Airway epithelial cell (primary cell): ENCODE measurements around the gene CACNA2D2. TPM values are rescaled to one million over a fixed set of nuclear protein-coding genes. Genes with fewer than 3 reads are reported as not detected.

Experiments used
- total RNA-seq: library from RNA; depleted of rRNA; stranded (reverse); fragments of >200 nt; gene quantifications from 2 replicates; pipeline ENCODE4 v1.2.3, GENCODE V29; 2015

CACNA2D2 gene
- total RNA-seq, result 0.07 TPM in 1 of 2 replicates, not detected in the other

GRCh38 chr3:50503504-50504342 is at the start of gene CACNA2D2:
TSS of gene CACNA2D2 (minus strand) at chr3:50503634. CDS start at chr3:50503423, 211 bp downstream.

GRCh38 chr3:50358911-50359759 is 144.3 kb downstream of the CACNA2D2 start, which contains the start of gene TMEM115:
TSS of gene TMEM115 (minus strand) at chr3:50359521. CDS start at chr3:50359063, 458 bp downstream.

DNA sequence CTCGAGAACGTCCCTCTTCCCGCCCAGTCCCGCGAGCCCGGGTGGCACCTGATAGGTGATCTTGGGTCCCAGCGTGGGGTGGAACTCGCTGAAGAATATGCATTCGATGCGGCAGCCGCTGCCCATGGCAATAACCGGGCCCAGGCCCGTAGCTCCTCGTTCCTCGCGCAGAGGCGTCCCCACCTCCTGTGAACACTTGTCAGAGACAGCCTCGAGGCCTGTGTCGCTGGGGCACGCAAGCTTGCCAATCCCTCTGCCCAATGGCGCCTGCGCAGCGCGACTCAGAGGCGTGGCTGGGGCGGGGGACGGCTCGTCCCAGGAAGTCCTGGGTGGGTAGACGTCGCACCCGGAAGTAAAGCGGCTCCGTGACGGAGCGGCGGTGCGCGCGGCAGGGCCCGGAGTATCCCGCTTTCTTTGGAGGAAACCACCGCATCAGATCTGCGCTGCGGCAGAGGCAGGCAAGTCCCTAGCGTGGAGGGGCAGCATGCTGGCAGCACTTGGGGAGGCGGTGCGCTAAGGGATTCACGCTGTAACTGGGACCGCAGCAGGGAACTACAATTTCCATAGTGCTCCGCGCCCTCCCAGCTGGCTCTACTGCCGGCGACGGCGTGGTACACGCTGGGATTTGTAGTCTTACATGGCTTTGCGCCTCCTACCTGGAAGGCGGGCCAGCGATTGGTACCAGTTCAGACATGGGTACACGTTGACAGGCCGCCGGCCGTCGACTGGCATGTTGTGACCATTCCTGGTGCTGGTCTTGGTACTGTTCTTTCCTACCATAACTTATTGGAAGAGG is 152.7 kb downstream of the CACNA2D2 start, which contains the start of the genes CYB561D2 and NPRL2:
TSS of gene CYB561D2 (plus strand) at position 336 of the 796 bp plus-strand sequence. CDS start 572 bp downstream, outside the sequence.
TSS of gene NPRL2 (minus strand) at position 249 of the 796 bp plus-strand sequence. CDS start at position 126, 123 bp downstream.

DNA sequence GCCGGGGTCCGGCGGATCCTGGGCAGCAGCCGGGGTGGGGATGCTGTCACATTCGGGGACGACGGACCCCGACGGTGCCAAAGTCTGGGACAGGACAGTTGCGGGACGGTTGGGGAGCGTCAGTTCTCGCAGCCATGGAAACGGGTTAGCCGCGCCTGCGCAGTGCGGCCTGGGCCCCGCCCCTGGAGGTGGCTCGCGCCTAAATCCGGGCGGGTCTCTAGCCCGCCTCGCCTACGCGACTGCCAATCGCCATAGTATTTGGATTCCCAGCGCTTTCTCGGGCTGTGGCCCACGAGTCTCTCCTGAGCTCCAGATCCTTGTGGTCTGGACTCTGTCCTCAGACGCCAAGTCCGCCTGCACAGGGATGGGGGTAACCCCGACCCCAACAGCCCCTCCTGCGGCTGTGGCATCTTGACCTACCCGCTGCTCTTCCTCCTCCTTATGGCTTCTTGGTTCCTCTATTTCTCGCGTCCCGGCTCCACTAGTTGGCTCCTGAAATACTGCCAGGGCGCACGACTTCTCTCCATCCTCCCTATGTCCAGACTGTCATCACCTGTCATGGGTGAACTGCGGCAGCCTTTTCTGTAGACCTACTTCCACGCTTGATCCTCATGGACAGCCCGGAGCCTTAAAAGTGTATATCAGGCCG is 157.7 kb downstream of the CACNA2D2 start, which contains the start of gene ZMYND10:
TSS of gene ZMYND10 (minus strand) at position 147 of the 649 bp plus-strand sequence. CDS start 153 bp downstream, outside the sequence.

GRCh38 chr3:50340448-50341329 is 162.7 kb downstream of the CACNA2D2 start, which contains the start of gene RASSF1:
TSS of gene RASSF1 (minus strand) at chr3:50340836. CDS start at chr3:50340805, 31 bp downstream.

DNA sequence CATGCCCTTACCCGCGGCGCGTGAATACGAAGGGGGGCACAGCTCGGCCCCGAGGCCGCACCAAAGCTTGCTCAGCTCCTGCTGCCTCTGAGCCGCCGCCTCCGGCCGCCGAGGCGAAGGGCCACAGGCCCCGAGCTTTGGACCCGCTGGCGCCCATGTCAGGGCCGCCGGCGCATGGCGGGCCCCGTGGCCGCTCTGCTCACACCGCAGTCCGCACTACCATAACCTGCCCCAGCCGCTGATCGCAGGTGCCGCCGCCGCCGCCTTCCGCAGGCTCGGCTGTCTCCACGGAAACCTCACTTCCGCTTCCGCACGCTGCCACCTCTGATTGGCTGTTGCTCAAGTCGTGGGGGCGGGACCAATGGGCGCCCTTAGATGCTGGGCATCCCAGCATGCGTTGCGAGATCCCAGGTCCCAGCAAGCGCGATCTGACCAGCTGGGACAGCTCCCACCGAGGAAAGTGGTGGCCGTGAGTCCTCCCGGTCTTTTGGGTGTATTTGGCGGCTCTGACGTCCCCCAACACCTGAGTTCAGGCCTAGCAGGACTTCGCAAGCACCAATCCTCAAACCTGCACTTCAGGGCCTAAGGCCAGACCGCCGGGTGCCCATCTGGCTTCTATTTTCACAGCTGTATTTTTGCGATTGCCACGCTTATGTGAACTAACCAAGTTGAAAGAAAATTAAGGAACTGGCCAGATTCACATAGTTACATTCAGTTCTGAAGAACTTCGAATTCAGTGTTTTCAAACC is 175.3 kb downstream of the CACNA2D2 start, which contains the start of gene TUSC2:
TSS of gene TUSC2 (minus strand) at position 281 of the 749 bp plus-strand sequence. CDS start at position 157, 124 bp downstream.

GRCh38 chr3:50322386-50323091 is 180.9 kb downstream of the CACNA2D2 start, which contains the start of gene HYAL2:
TSS of gene HYAL2 (minus strand) at chr3:50322745. CDS start at chr3:50320489, 2,256 bp downstream.

Other genes with a start within 250 kb of the CACNA2D2 start
- gene SEMA3B, start 234.5 kb downstream of the CACNA2D2 start, total RNA-seq, result 3.9 and 5.4 TPM in 2 replicates
- not detected in 2 replicates for gene LSMEM2, start 224.5 kb downstream of the CACNA2D2 start, total RNA-seq
- gene IFRD2, start 211.2 kb downstream of the CACNA2D2 start, total RNA-seq, result 135 and 138 TPM in 2 replicates
- gene HYAL3, start 204.2 kb downstream of the CACNA2D2 start, total RNA-seq, result 13.4 and 19.0 TPM in 2 replicates
- 28.8 and 38.5 TPM in 2 replicates for gene NAA80, start 204.2 kb downstream of the CACNA2D2 start, total RNA-seq
- 29.3 and 29.6 TPM in 2 replicates for gene HYAL1, start 200.1 kb downstream of the CACNA2D2 start, total RNA-seq
- gene HYAL2, start 180.9 kb downstream of the CACNA2D2 start, total RNA-seq, result 81.7 and 102 TPM in 2 replicates
- gene TUSC2, start 175.4 kb downstream of the CACNA2D2 start, total RNA-seq, result 32.7 and 56.4 TPM in 2 replicates
- 20.2 and 21.0 TPM in 2 replicates for gene RASSF1, start 162.8 kb downstream of the CACNA2D2 start, total RNA-seq
- gene ZMYND10, start 157.9 kb downstream of the CACNA2D2 start, total RNA-seq, result 1.1 and 1.4 TPM in 2 replicates
- 14.7 and 17.4 TPM in 2 replicates for gene NPRL2, start 152.9 kb downstream of the CACNA2D2 start, total RNA-seq
- 24.9 and 28.8 TPM in 2 replicates for gene CYB561D2, start 152.8 kb downstream of the CACNA2D2 start, total RNA-seq
- gene TMEM115, start 144.1 kb downstream of the CACNA2D2 start, total RNA-seq, result 54.4 and 56.9 TPM in 2 replicates
- 1.9 and 2.3 TPM in 2 replicates for gene C3orf18, start 64.1 kb upstream of the CACNA2D2 start, total RNA-seq
- 14.0 and 15.9 TPM in 2 replicates for gene HEMK1, start 65.9 kb upstream of the CACNA2D2 start, total RNA-seq
- 4.6 and 6.9 TPM in 2 replicates for gene CISH, start 108.1 kb upstream of the CACNA2D2 start, total RNA-seq
- gene MAPKAPK3, start 113.5 kb upstream of the CACNA2D2 start, total RNA-seq, result 76.5 and 87.9 TPM in 2 replicates
- 0.42 and 0.49 TPM in 2 replicates for gene DOCK3, start 171.3 kb upstream of the CACNA2D2 start, total RNA-seq